K562 (cell line): ENCODE results near the gene FBXL12. TPM values are rescaled to one million over a fixed set of nuclear protein-coding genes. Genes with fewer than 3 reads are reported as not detected.

Source experiments
- CREB1 ChIP-seq, 2 experiments: sonication (generic) in 1 of 2; formaldehyde crosslinking in 1 of 2; IDR thresholded peaks; 2 replicates each; pipeline versions ENCODE4 v1.6.1 to v1.8.0; 2012 to 2022; ENCODE audit warnings: inconsistent platforms in 1 of 2, mild to moderate bottlenecking in 1 of 2, missing genetic modification reagents in 1 of 2, moderate library complexity in 1 of 2
- CREM ChIP-seq: IDR thresholded peaks from 2 replicates; pipeline ENCODE4 v1.6.1; 2014; ENCODE audit warnings: antibody characterized with exemption, low read depth
- DPF2 ChIP-seq: fragments of 450-650 bp; IDR thresholded peaks from 2 replicates; pipeline ENCODE4 v1.6.1; 2016
- EP300 ChIP-seq: IDR thresholded peaks from 2 replicates; pipeline ENCODE4 v1.6.1; 2012; ENCODE audit warnings: low read length, improper control_type of control experiment
- EP400 ChIP-seq: fragments of 450-650 bp; IDR thresholded peaks from 2 replicates; pipeline ENCODE4 v1.6.1; 2017; ENCODE audit warnings: antibody characterized with exemption, mild to moderate bottlenecking, moderate library complexity
- ESRRB ChIP-seq: fragments of 250-450 bp; sonication (Bioruptor Pico); IDR thresholded peaks from 2 replicates; pipeline ENCODE4 v1.5.0; 2020; ENCODE audit warnings: mild to moderate bottlenecking, moderate library complexity, borderline replicate concordance
- FOSL1 ChIP-seq: fragments of 200-800 bp; sonication (Bioruptor generic); conservative IDR thresholded peaks from 2 replicates; pipeline ENCODE4 v1.6.1; 2016; ENCODE audit warnings: missing genetic modification characterization, missing compliant biosample characterization
- HLTF ChIP-seq: fragments of 450-650 bp; IDR thresholded peaks from 2 replicates; pipeline ENCODE4 v1.6.1; 2016
- ILK ChIP-seq: fragments of 450-650 bp; IDR thresholded peaks from 2 replicates; pipeline ENCODE4 v1.6.1; 2016; ENCODE audit warnings: missing genetic modification characterization, low read depth, mild to moderate bottlenecking, missing compliant biosample characterization, moderate library complexity, borderline replicate concordance
- MYC ChIP-seq, 2 experiments: fragments of 250-450 bp in 1 of 2; sonication (Bioruptor Pico) in 1 of 2; IDR thresholded peaks; 2 replicates each; pipeline versions ENCODE4 v1.5.1 to v1.6.1; 2012 to 2021; ENCODE audit warnings: low read depth in 2 of 2, borderline replicate concordance in 1 of 2, improper control_type of control experiment in 1 of 2, low read length in 1 of 2, mild to moderate bottlenecking in 1 of 2, moderate library complexity in 1 of 2
- OTX1 ChIP-seq: fragments of 450-650 bp; formaldehyde crosslinking; IDR thresholded peaks from 2 replicates; pipeline ENCODE4 v1.4.0; 2022; ENCODE audit warnings: mild to moderate bottlenecking
- POLR2AphosphoS2 ChIP-seq: IDR thresholded peaks from 2 replicates; pipeline ENCODE4 v1.6.1; 2012; ENCODE audit warnings: low read length, improper control_type of control experiment
- POU5F1 ChIP-seq: fragments of 150-350 bp; IDR thresholded peaks from 2 replicates; pipeline ENCODE4 v1.6.1; 2014; ENCODE audit warnings: borderline replicate concordance, low read length, low read depth, mild to moderate bottlenecking; ENCODE audit not compliant: partially characterized antibody
- RAD51 ChIP-seq: fragments of 450-650 bp; IDR thresholded peaks from 2 replicates; pipeline ENCODE4 v1.7.1; 2016; ENCODE audit warnings: low read depth, mild to moderate bottlenecking, borderline replicate concordance
- RBBP5 ChIP-seq: fragments of 200-600 bp; sonication (generic); IDR thresholded peaks from 2 replicates; pipeline ENCODE4 v1.6.1; 2012; ENCODE audit warnings: borderline replicate concordance, mild to moderate bottlenecking, low read length, control low read depth, inconsistent platforms; ENCODE audit not compliant: insufficient read depth, poor library complexity, severe bottlenecking
- RFX1 ChIP-seq: fragments of 450-650 bp; IDR thresholded peaks from 2 replicates; pipeline ENCODE4 v1.6.1; 2016; ENCODE audit warnings: mild to moderate bottlenecking, moderate library complexity
- SAP30 ChIP-seq: fragments of 200-600 bp; sonication (generic); IDR thresholded peaks from 2 replicates; pipeline ENCODE4 v1.6.1; 2012; ENCODE audit warnings: borderline replicate concordance, low read depth, mild to moderate bottlenecking, moderate library complexity, low read length, control low read depth, inconsistent platforms; ENCODE audit not compliant: insufficient read depth, poor library complexity, severe bottlenecking
- SREBF2 ChIP-seq: sonication (generic); formaldehyde crosslinking; IDR thresholded peaks from 2 replicates; pipeline ENCODE4 v1.4.0; 2020; ENCODE audit warnings: mild to moderate bottlenecking, missing genetic modification reagents
- ZBTB49 ChIP-seq: sonication (generic); formaldehyde crosslinking; IDR thresholded peaks from 2 replicates; pipeline ENCODE4 v1.8.0; 2022; ENCODE audit warnings: missing genetic modification reagents, mild to moderate bottlenecking, borderline replicate concordance
- ZNF217 ChIP-seq: sonication (generic); formaldehyde crosslinking; IDR thresholded peaks from 2 replicates; pipeline ENCODE4 v1.8.0; 2022; ENCODE audit warnings: mild to moderate bottlenecking, missing genetic modification reagents
- ZNF551 ChIP-seq: fragments of 250-450 bp; sonication (Bioruptor Pico); IDR thresholded peaks from 2 replicates; pipeline ENCODE4 v1.5.0; 2021; ENCODE audit warnings: mild to moderate bottlenecking, moderate library complexity
- polyA plus RNA-seq, 8 experiments: library from polyadenylated mRNA; depleted of rRNA in 4 of 8; stranded (reverse) in 5 of 8; unstranded in 3 of 8; fragments of >200 nt; fragmentation: Nextera tagmentation in 2 of 8; fragmentation: Illumina TruSeq in 1 of 8; extraction: Ambion mirVana in 2 of 8; extraction: Trizol in 1 of 8; gene quantifications; 2 replicates each; pipeline versions ENCODE4 v1.2.1 to v1.2.3, GENCODE V29; 2011 to 2014; ENCODE audit warnings: inconsistent platforms in 1 of 8, missing spikeins in 1 of 8
- total RNA-seq, 7 experiments: library from RNA; depleted of rRNA in 6 of 7; stranded (reverse); fragments of >200 nt in 6 of 7; fragmentation: Illumina TruSeq in 2 of 7; extraction: Trizol in 2 of 7; gene quantifications; 2 replicates each; pipeline versions ENCODE4 v1.2.1 to v1.2.3, GENCODE V29; 2011 to 2021; ENCODE audit warnings: low replicate concordance in 1 of 7
- TF ChIP-seq, protein P1 (sequence below): fragments of 450-650 bp; formaldehyde crosslinking; IDR thresholded peaks from 2 replicates; pipeline ENCODE4 v1.4.0; 2022; ENCODE audit warnings: mild to moderate bottlenecking, moderate library complexity

Gene FBXL12
- total and polyA plus RNA-seq, 9 of the 15 experiments (the other 6 are each of a cell fraction or from before 2014, with no cell fraction given): 2.7 to 40.5 (median 26.5) TPM

DNA sequence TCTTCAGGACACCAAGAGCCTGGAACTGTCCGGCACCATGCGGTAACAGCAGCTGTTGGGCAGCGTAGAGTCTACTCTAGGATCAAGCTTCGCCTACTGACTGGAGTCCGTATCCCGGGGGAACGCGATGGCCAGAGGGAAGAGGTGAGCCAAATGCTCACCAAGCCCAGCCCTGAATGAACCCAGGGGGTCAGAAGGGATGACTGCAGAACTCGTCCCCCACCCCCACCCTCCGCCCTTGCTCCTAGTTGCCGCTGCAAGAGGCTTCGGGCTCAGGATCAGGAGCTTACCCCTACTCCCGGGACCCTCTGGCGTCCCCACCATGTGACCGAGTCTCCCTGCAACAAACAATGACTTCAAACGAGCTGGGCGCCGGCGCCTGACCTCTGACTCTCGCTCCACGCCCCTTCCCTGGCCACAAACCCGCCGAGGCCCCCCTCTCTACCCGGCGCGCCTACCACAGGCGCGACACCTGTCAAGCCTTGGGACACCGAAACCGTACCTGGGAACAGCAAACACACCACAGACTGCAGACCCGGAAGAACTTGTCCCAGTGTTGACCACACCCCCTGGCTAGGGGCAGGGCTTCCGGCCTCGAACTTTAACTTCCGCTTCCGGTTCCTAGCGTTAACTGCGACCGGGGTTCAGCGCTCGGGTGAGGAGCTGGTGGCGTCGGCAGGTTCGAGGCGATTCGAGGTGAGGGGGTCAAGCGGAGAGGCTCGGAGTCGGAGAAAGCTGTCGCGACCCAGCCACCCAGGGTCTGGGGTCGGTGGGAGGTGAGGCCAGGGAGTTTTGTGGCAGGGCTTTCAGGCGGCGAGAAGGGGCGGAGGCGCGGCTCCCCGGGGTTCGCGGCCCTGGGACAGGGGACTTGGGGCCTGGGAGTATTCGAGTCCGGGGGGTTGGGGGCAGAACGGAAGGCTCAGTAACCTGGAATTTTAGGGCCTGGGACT, 8.7 kb upstream of the FBXL12 start, which contains the start of gene UBL5 (continued):
- TF ChIP-seq ZNF551 (CRISPR knock-in tag): no peak
- TF ChIP-seq ZNF217: no peak
- 0 out of 2 replicates have a peak, but pooled peaks have one; percentile 55 for TF ChIP-seq POLR2AphosphoS2
- TF ChIP-seq FOSL1 (tag): 0 out of 2 replicates have a peak, but pooled peaks have one; percentile 22
- no peak for TF ChIP-seq ESRRB
- TF ChIP-seq POU5F1: no peak
- peak; percentile 57; the same call in 1 of the 2 replicates for TF ChIP-seq RFX1
- no peak for TF ChIP-seq ZBTB49
- TF ChIP-seq CREM: peak; percentile 54; the same call in 1 of the 2 replicates
- TF ChIP-seq DPF2: no peak
- no peak for TF ChIP-seq OTX1 (CRISPR knock-in tag)
- TF ChIP-seq EP400: peak; percentile 85
- 0 out of 2 replicates have a peak, but pooled peaks have one; percentile 19 for TF ChIP-seq CREB1 (IDR thresholded peaks at IDR 0.05)
- no peak for TF ChIP-seq CREB1 (CRISPR knock-in tag; IDR thresholded peaks at IDR 0.05)
- TF ChIP-seq, protein P1, sequence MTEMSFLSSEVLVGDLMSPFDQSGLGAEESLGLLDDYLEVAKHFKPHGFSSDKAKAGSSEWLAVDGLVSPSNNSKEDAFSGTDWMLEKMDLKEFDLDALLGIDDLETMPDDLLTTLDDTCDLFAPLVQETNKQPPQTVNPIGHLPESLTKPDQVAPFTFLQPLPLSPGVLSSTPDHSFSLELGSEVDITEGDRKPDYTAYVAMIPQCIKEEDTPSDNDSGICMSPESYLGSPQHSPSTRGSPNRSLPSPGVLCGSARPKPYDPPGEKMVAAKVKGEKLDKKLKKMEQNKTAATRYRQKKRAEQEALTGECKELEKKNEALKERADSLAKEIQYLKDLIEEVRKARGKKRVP (CRISPR knock-in tag): no peak
- TF ChIP-seq RBBP5: peak; percentile 93
- TF ChIP-seq SAP30: peak; percentile 95
- TF ChIP-seq HLTF: peak; percentile 65; the same call in 1 of the 2 replicates
- peak; percentile 75; the same call in 1 of the 2 replicates for TF ChIP-seq MYC (IDR thresholded peaks at IDR 0.05; ENCODE audit: low read depth, low read length)
- TF ChIP-seq MYC (CRISPR knock-in tag; IDR thresholded peaks at IDR 0.05; ENCODE audit: borderline replicate concordance, low read depth): peak; percentile 49; the same call in 1 of the 2 replicates
- TF ChIP-seq RAD51: peak; percentile 56; the same call in 1 of the 2 replicates
- TF ChIP-seq EP300: peak; percentile 16; the same call in 1 of the 2 replicates
- no peak for TF ChIP-seq SREBF2 (CRISPR knock-in tag)
- TF ChIP-seq ILK (tag): no peak
